ENCODE results near the gene RPS23.

DNA sequence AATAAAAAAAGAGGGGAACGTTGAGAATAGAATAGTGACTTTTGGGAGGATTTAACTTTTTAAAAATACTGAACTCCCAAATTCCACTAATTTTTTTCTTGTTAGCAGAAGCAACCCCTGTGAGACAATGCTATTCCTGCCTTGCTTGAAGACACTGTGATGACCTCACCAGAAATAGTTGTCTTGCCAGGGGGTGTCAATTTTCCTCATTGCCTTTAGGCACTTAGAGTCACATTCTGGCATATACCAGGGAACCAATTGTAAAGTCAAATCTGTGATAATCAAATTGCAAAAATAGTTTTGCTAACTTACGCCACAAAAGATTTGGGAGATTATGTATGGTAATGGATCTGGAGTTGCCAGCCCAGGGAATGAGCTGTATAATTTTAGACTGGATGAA is 42.8 kb upstream of the RPS23 start:
- no peak for TF ChIP-seq POLR2A (IDR thresholded peaks at IDR 0.05; ENCODE audit: low read depth, low read length)
- TF ChIP-seq TAF1 (IDR thresholded peaks at IDR 0.05; ENCODE audit: low read depth, low read length): no peak
- TF ChIP-seq POLR2AphosphoS5 (IDR thresholded peaks at IDR 0.05; ENCODE audit: low read depth, low read length): no peak
- TF ChIP-seq POU2F2 (IDR thresholded peaks at IDR 0.05; ENCODE audit: low read depth, low read length): no peak
